Right lobe of liver (tissue), 6 donors: Measurements from ENCODE around the gene ABCG4. TPM values are rescaled to one million over a fixed set of nuclear protein-coding genes. Genes with fewer than 3 reads are reported as not detected.
A peak's percentile ranks its signal among the peaks of the same experiment; 100 is the strongest.
"Not testable (repeated sequence)": the region's sequence is repeated elsewhere in the genome, so short reads cannot be mapped to it uniquely, and the experiment has no call there.

ENCODE experiments used
- ATAC-seq, 4 donors: fragments of 200-7000 bp; cut with Tn5 transposase; one replicate each; pipeline ENCODE4 v1.9.1; 2020; ENCODE audit warnings: mild to moderate bottlenecking in 4 of 4, moderate library complexity in 4 of 4
- DNase-seq, 3 donors: peaks; one replicate each; pipeline ENCODE4 v3.0.0-alpha.2; 2020
- H3K27ac ChIP-seq, 3 donors: fragments of 200-600 bp; one replicate each; pipeline ENCODE4 v1.8.0; 2022
- H3K27me3 ChIP-seq, 2 donors: fragments of 200-600 bp; one replicate each; pipeline ENCODE4 v1.8.0; 2022
- H3K36me3 ChIP-seq, 4 donors: fragments of 200-600 bp; sonication (generic) in 1 of 4; one replicate each; pipeline versions ENCODE4 v1.5.1 to v1.8.0; 2017 to 2022; ENCODE audit warnings: control low read depth in 1 of 4
- H3K4me1 ChIP-seq, 4 donors: fragments of 200-600 bp; sonication (generic) in 1 of 4; one replicate each; pipeline versions ENCODE4 v1.5.1 to v1.8.0; 2017 to 2022; ENCODE audit warnings: control low read depth in 1 of 4
- H3K4me3 ChIP-seq, 3 donors: fragments of 200-600 bp; one replicate each; pipeline ENCODE4 v1.8.0; 2022
- H3K9me3 ChIP-seq, 4 donors: fragments of 200-600 bp; sonication (generic) in 1 of 4; one replicate each; pipeline versions ENCODE4 v1.5.1 to v1.8.0; 2017 to 2022; ENCODE audit warnings: control low read depth in 1 of 4
- CTCF ChIP-seq, 4 donors: fragments of 200-600 bp in 3 of 4; fragments of 450-650 bp in 1 of 4; IDR thresholded peaks; one replicate each; pipeline versions ENCODE4 v1.5.1 to v1.8.0; 2016 to 2022; ENCODE audit warnings: antibody characterized with exemption in 4 of 4, mild to moderate bottlenecking in 2 of 4
- POLR2A ChIP-seq: fragments of 450-650 bp; IDR thresholded peaks from one replicate; pipeline ENCODE4 v1.6.1; 2017; ENCODE audit warnings: antibody characterized with exemption, mild to moderate bottlenecking
- WGBS: methylation state at CpG from one replicate; pipeline ENCODE4 v1.1.6; 2018; ENCODE audit warnings: low coverage, low lambda C conversion rate; ENCODE audit not compliant: insufficient coverage; ENCODE audit errors: missing lambda C conversion rate; 5-methylcytosine and 5-hydroxymethylcytosine counted together
- intact Hi-C, 2 donors: fragments of 100-400 bp; cut with DNase I; formaldehyde crosslinking; loops; one replicate each; pipeline versions ENCODE4 v1.11.2 to v1.14.1; 2022
- total RNA-seq, 6 experiments: library from RNA; depleted of rRNA in 2 of 6; stranded (reverse); fragments of >200 nt in 2 of 6; fragmentation: NEBNext Ultra II Directional in 3 of 6; extraction: Animal tissue kit (Norgen Biotek cat#: 25700) in 3 of 6; gene quantifications; one replicate each; pipeline versions ENCODE4 v1.1.0 to v1.2.4, GENCODE V29; 2016 to 2023
- donor health status: DM: no; HTN: yes; CAD: no.
- donor health status: DM: no; HTN: no; CAD: no.
- donor health status: DM: no; HTN: no; CAD: no.
- donor health status: DM: no; HTN: yes; CAD: no.
- donor health status: DM: no; HTN: yes; CAD: no.

ABCG4 gene
- total RNA-seq, 6 experiments from 2014 or later, result 0.04 to 0.22 (median 0.09) TPM; not detected in 2

- Histone ChIP-seq H3K9me3 (no peaks in the 10 kb centered on the region), H3K27me3 (no peaks in the 10 kb centered on the region), H3K27ac (no peak overlapping the region), H3K4me1 (no peaks in the 10 kb centered on the region), H3K4me3 (no peak overlapping the region), H3K36me3 (no peaks in the 10 kb centered on the region)
- ATAC-seq (no peak), DNase-seq (no peak)
- no CpG with 5 or more reads among the region's 9 CpGs for WGBS
- TF ChIP-seq POLR2A, result no peak
- TF ChIP-seq CTCF (IDR thresholded peaks at IDR 0.05), result no peak
- intact Hi-C loops, result no loop called here
These were observed 41.7 kb downstream of the ABCG4 start for GRCh38 chr11:119190531-119190930.

- DNase-seq, H3K36me3 ChIP-seq, intact Hi-C loops, H3K4me3 ChIP-seq, H3K4me1 ChIP-seq, H3K27me3 ChIP-seq, H3K9me3 ChIP-seq, H3K27ac ChIP-seq: not testable (repeated sequence)
- ATAC-seq, result peak in 1 of 4 donors; percentile 28
- 81% methylated on average over 4 of the region's 14 CpGs for WGBS
These were observed 42.4 kb downstream of the ABCG4 start for GRCh38 chr11:119191265-119191664.

- TF ChIP-seq POLR2A, result no peak
- no peak for TF ChIP-seq CTCF (IDR thresholded peaks at IDR 0.05)
- no peaks in the 10 kb centered on the region for H3K27me3 ChIP-seq
- H3K27ac ChIP-seq, result no peak overlapping the region
- 69% methylated on average over 3 of the region's 3 CpGs for WGBS
- no peak for ATAC-seq
- H3K4me1 ChIP-seq, result no peaks in the 10 kb centered on the region
- intact Hi-C loops, result no loop called here
- no peaks in the 10 kb centered on the region for H3K9me3 ChIP-seq
- no peak overlapping the region for H3K4me3 ChIP-seq
- H3K36me3 ChIP-seq, result no peaks in the 10 kb centered on the region
- DNase-seq, result no peak
These were observed 43.3 kb downstream of the ABCG4 start for GRCh38 chr11:119192111-119192510.

GRCh38 chr11:119193001-119193400, 44.1 kb downstream of the ABCG4 start:
- WGBS, result 100% methylated on average over 1 of the region's 5 CpGs
- Histone ChIP-seq H3K9me3 (no peaks in the 10 kb centered on the region), H3K27ac (no peak overlapping the region), H3K36me3 (no peaks in the 10 kb centered on the region), H3K4me3 (no peak overlapping the region), H3K4me1 (no peaks in the 10 kb centered on the region), H3K27me3 (no peaks in the 10 kb centered on the region)
- intact Hi-C loops, result no loop called here
- no peak for TF ChIP-seq CTCF (IDR thresholded peaks at IDR 0.05)
- TF ChIP-seq POLR2A, result no peak
- ATAC-seq (no peak), DNase-seq (no peak)

- intact Hi-C loops, result no loop called here
- Histone ChIP-seq H3K27ac (no peak overlapping the region), H3K4me3 (no peak overlapping the region), H3K27me3 (no peaks in the 10 kb centered on the region), H3K36me3 (no peaks in the 10 kb centered on the region), H3K4me1 (no peaks in the 10 kb centered on the region), H3K9me3 (no peaks in the 10 kb centered on the region)
- ATAC-seq, result no peak
- 76% methylated on average over 9 of the region's 10 CpGs for WGBS
- DNase-seq, result no peak
- TF ChIP-seq POLR2A (no peak), CTCF (IDR thresholded peaks at IDR 0.05) (no peak)
These were observed 44.8 kb downstream of the ABCG4 start for GRCh38 chr11:119193626-119194025.
